ENCODE measurements around the gene PTPRT.

The PTPRT gene

DNA sequence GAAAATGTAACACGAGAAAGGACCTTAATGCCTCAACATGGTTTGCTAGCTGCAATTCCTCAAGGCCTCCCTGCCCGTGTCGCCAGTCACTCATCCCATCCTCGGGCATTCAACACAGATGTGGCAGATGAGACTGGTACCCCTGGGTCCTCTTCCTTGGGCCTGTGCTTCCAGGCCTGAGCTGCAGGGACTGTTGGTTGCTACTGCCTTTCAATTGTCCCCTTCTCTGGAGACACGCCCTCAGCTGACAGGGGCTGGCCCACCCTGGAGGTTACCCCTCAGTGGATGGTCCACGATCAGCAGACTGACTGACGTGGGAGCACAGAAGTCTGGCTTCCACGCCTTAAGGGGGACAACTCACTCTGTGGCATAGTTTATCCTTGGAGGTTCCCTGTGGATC, 1076.5 kb downstream of the PTPRT start:
- DNase-seq (ENCODE audit: low read depth): no peak

DNA sequence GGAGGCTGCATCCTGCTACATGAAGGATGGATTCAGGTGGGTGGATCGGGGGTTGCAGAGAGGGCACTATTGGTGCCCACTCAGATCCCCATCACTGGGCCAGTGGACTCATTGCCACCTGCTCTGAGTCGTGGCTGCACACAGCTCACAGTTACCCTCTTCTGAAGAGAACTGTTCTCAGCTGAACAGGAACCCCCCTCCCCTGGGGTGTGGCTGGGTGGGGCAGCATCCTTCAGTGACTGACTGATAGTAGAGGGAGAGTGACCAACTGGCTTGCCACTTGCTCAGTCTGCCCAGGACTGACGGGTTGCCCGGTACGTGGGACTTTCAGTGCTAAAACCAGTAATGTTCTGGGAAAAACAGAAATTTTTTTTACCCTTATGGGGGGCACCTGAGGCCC, 1077.5 kb downstream of the PTPRT start:
- DNase-seq (ENCODE audit: low read depth): no peak

DNA sequence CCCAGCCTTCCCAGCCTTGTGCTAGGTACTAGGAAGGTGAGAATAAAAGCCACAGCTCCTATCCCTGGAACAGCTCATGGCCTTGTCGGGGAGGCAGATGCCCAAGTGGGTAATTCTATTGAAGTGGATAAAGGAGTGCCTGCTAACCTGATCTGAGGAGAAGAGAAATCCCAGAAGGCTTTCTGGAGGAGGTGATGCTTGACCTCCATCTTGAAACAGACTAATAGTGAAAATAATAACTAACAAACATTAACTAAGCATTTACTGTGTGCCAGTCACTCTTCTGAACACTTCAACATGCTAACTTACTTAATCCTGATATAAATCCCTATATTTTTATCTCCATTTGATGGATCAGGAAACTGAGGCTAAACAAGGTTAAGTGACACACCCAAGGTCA, 1078.4 kb downstream of the PTPRT start:
- DNase-seq (ENCODE audit: low read depth): no peak

DNA sequence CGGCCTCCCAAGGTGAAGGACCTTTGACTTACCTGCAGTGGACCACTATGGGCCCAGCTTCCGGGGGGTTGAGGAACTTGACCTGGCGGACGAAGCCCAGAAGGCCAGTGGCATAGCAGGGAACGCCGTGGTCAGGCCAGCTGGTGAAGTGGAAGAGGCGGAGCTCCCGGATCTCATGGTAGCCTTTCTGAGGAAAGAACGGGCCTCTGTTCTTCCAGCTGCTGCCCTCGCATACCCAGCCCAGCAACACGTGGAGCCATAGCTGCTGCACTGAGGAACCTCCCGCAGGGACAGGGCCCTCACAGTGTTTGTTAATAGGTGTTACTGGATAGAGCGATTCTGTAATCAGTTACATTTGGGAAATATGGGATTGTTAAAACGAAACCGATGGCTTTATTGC, 1079.4 kb downstream of the PTPRT start:
- DNase-seq (ENCODE audit: low read depth): no peak

DNA sequence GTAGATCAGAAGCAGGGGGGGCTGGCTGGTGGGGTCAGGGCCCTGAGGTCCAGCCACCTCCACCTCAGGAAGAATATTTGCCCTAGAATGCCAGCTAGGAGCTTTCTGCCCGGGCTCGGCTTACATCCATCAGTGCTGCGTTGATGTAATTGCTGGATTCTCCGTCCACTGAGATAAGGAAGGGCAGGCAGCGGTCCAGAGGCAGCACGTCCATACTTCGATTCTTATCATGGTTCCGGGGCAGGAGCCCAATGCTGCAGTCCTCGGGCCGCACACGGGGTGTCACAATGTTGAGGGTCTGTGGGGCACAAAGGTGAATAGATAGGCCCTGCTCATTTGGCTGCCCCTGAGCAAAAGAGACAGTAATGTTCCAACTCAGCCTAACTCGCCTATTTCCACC, 1087.7 kb downstream of the PTPRT start:
- no peak for DNase-seq (ENCODE audit: low read depth)

DNA sequence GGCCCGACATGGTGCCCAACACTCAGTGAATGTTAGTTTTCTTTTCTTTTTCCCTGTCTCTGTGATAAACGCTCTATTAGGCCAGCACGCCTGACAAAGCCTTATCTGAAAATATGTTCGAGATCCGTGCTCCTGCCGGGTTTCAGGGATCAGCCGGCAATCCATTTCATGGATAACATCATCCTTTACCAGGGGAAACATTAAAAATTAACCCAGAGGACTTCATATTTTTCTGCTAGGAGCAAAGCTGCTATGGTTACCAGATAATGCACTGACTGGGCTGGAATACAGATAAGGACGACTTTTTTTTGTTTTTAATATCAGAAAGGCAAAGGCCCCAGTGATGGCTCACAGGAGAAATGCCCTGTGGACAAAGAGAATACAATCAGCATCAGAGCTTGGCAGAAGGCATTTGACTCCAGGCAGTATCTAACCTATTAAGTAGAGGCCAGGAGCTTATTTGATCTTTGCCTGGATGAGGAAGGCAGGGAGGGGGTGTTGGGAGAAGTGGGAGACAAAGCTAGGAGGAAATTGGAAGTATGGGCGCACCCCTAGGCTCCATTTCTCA, 1089.5 kb downstream of the PTPRT start:
- no peak for DNase-seq (ENCODE audit: low read depth)

DNA sequence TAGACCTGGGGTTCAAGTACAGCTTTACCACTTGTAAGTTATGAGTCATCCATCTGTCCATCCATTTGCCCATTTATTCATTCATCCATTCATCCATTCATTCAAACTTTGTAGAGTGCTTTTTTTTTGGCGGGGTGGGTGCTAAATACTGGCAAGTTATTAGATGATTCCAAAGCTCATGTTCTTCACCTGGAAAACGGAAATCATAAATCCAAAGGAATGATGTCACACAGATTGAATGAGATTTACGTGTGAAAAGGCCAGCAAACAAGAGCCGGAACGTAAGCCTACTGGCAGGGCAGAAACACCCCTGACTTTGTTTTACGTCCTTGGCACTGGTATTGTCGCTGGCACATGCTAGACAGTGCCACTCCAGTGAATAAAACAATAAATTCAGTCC, 1090.6 kb downstream of the PTPRT start:
- no peak for DNase-seq (ENCODE audit: low read depth)

DNA sequence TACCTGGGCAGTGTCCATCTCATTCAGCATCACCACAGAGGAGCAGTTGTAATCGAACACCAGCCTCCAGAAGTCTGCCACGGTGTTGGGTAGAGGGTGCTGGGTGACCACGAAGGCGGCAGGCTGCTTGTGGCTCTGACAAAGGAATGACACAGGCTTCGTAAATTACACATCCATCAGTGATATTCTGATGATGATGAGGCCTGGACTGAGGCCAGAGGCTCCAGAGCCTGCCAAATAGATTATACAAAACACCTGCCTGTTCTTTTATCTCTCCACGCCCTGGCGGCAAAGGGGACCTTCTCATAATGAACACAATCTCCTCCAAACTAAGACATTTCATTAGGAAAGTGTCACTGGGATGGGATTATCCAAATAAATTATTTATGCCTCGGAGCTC, 1091.3 kb downstream of the PTPRT start:
- DNase-seq (ENCODE audit: low read depth): no peak

DNA sequence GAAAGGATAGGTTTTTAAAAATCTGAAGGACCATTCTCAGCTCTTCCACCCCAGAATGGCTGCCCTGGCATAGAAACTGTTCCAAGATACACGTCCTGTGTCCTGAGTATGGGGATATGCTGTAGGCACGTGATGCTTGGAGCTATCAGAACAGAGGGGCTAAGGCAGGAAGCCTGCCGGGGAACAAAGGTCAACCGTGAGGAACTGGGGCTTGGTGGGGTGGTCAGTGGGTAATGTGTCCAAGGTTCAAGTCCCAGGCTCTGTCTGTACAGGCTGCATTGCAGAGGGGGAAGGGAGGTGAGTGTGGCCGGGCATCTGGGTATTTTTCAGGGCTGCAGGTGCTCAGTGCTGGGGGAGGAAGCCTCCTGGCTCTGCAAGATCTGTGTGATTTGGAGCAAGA, 1092.0 kb downstream of the PTPRT start:
- no peak for DNase-seq (ENCODE audit: low read depth)

DNA sequence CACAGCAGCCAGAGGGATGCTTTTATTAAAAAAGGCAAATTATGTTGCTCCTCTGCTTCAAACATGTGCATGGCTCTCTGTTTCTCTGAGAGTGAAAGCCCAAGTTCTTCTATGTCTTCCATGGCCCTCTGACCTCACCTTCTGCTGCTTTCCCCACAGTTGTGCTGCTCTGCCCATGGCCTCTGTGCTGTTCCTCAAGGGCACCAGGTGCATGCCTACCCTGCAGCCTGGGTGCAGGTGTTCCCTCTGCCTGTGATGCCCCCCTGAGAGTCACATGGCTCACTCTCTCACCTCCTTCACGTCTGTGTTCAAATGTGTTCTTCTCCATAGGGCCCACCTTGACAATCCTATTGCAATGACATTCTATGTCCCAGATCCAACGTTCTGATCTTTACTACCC, 1094.5 kb downstream of the PTPRT start:
- DNase-seq (ENCODE audit: low read depth): no peak

DNA sequence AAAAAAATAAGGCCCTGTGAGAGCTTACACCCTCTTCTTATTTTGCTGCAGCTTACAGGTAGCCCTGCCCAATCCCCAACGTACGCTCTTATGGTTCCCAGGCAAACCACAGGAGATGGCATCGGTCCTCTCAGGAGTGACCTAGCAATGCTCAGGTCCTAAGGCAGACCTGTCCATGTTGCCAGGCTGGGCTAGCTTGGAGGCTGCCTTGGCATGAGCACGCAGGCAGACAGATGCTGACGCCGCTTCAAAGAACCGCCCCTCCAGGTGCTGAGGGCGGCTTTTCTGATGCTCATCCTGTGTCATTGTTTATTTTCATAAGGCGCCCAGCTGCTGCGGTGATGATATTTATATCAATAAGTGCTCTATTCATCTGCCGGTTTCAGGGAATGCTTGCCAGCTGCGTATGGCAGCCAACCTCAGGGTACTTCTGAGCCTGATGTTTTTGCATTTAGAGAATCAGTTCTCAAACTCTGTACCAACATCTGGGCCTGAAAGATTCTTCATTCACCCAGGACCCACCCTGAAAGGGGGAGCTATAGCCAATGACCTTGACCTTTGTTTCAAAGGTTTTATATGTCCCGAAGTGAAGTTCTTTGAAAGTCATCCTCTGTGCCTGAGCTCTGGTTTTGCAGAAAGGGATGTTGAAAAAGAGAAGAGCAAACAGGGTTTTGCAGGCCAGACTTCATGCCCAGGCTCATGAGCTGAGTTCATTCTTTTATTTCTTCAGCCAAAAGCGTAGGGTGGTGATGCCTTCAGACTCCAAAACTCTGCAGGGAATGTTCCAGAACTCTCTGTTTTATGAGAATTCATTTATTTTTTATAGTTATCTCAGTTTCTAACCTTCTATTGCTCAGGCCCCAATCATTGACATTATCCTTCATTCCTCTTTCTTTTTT, 1095.9 kb downstream of the PTPRT start:
- DNase-seq (ENCODE audit: low read depth): no peak

DNA sequence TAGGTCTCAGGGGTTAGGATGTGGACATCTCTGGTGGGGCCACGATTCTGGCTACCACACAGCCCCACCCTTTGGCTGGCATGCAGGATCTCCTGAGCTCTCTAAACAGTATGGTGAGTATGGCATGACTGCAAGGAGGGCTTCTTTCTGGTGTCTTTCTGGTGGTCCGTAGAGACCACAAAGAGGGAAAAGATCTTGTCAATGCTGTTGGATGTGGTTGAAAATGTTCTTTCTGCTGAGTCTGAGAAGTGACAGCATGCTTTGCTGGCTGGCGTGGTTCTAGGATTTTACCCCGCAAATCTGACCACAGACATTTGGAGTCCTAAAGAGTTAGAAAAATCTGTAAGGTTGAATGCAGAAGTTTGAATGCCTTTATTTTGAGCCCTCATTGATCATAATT, 1096.7 kb downstream of the PTPRT start:
- DNase-seq (ENCODE audit: low read depth): no peak

DNA sequence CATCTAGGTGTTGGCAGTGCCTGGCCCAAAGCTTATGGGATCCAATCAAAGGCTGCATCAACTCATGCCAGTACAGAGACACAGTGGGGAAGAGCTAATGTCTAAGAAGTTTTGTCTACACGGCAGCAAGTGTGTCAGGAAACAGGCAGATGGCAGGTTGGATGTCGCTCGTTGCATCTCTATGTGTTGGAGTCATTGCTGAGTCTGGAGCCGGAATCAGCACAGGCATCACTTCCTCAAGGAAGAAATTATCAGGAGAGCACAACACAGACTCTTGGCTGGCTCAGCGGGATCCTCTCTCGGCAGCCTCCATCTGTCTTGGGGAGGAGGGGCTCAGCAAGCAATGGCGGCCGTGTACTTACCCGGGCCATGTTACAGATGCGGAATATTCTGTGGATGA, 1104.3 kb downstream of the PTPRT start:
- DNase-seq (ENCODE audit: low read depth): no peak

DNA sequence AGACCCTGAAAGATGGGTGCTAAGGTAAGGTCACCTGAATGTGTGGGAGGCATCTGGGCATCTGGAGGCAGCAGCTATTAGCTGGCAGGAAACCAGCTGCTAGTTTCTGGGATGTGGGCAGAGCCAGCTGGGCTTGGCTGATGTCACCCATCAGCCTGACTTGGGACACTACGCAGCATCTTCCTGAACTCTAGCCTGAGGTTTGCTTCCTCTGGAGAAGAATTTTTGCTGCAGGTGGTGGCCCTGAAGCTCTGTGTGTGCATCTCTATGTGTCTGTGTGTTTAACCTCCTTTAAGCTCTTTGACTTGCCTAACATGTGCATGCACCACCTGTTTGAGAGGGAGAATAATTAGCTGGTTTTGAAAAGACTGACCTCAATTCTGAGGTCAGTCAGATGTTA, 1106.4 kb downstream of the PTPRT start:
- no peak for DNase-seq (ENCODE audit: low read depth)

DNA sequence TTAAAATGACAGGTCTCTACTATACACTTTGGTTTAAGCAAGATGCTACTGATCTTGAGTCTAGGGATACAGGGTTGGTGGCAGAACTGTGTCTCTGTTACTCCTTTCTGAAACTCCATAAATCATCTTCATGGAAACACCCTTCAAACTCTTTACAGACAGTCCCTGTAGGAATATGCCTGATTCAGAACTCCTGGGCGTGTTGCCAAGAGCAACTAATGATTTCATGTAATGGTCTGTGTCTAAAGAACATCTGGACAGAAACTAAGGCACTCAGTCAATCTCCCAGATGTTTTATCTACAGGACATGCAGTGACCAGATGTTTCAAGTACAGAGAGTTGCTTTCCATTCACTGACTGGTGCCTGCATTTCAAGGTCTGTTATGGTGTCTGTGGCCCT, 1107.1 kb downstream of the PTPRT start:
- DNase-seq (ENCODE audit: low read depth): no peak

DNA sequence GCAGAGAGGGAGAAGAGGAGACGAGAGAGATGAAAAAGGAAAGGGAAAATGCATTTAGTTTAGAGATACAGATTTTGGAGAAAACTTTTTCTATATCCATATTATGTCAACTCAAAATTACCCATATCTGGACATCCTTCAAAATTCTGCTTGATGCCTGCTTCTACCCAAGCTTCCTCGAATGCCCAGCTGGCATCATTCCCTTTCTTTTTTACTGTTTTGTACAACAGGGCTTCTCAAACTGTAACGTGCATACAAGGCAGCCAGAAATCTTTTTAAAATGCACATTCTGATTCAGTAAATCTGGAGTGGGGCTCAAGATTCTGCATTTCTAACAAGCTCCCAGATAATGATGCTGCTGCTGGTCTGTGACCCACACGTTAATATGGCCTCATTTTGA, 1108.8 kb downstream of the PTPRT start:
- no peak for DNase-seq (ENCODE audit: low read depth)

DNA sequence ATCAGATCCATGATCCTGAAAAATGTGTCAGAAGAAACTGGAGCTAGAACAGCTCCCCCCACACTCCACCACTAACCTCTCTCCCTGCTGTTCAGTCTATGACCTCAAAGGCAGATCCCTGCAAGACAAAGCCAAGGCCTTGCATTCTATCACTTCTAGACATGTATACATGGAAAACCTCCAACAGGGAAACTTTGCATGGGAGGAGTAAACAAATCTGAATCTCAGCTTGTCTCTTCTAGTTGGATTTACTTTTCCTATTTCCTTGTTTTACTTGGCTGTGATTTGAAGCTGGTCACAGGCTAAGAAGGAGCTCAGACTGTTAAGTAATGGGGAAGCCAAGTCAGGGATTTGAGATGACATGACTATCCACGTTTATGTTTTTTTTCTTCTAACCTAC, 1114.8 kb downstream of the PTPRT start:
- no peak for DNase-seq (ENCODE audit: low read depth)

DNA sequence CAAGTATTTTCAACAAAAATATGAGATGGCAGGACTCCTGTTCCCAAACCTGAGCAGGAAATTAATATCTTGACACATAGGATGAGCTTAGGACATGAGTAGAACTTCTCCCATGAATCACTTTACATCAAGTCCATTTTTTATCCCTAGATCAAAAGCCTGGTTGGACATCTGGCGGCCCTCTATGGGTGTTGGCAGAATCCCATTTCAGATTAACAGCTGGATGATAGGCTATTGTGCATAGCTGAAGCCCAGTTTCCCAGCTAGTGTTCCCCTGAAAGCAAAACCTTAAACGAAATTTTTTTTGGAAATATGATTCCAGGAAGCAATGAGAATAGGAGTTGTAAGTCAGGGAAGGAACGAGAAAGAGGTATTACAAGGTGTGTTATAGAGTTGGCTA, 1122.1 kb downstream of the PTPRT start:
- no peak for DNase-seq (ENCODE audit: low read depth)

DNA sequence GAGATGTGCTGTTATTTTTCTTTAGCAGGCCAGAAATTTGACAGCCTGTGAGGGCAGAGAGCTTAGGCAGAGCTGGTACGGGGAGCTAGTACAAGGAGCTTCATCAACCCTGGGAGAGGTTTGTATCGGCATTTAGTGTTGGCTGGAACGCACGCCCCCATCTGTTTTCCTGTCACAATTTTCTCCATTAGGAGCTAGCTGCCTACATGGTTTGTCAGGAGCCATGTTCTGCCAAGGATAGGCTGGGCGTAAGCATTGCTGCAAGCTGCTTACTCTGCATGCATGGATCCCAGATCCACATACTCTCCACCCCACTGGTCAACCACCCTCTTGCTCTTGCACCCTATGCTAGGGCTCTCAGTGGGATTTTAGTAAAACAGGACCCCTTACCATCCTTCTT, 1122.5 kb downstream of the PTPRT start:
- no peak for DNase-seq (ENCODE audit: low read depth)

DNA sequence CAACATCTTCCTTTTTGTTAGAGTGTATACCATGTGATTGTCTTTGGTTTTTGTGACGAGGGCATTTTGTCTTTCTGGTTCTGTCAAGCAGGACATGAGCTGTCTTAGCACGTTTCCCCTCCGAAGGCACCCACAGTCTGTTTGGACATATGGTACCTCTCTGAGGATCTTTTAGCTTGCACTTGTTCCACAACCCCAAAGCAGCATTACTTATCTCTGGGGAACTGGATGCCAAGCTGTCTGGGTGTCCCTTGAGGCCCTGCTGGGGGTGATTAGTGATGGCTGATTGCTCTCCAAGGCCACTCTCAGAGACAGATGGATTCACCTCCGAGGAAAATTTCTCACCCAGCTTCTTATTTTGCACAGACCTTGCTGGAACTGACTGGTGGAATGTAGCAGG, 1126.6 kb downstream of the PTPRT start:
- DNase-seq (ENCODE audit: low read depth): no peak

DNA sequence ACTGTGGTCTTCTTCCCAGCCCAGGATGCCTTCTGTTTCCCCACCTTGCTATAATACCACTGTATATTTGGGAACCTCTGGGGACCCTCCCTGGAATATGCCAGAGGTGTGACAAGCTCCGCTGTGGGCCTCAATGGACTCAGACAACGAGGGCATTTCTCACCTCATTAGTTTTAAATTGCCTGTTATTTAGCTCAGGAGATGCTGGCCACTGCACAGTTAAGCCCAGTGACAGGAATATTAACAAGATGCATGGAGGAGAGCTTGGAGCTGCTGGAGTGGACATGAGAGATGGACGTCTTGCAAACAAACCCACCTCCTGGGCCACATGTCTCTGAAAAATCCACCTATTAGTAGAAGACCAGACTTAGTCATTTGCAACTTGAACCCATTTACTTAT, 1136.4 kb downstream of the PTPRT start:
- no peak for DNase-seq (ENCODE audit: low read depth)

DNA sequence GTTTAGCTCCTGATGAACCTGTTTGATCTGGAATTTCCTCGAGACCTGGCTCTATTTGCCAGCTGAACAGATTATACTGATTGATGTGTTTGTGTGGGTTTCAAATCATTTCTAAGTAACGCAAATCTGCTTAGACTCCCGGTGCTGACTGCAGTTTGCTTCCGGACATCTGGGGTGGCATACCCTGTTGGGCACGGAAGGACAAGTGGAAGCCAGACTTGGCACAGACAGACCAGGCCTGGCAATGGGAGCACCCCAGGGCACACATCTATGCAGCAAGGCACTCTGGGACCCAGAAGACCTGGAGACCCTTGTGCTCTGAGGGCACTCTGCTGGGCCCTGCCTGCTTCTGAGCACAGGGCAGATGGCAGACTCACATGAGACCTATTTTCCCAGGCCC, 1137.8 kb downstream of the PTPRT start:
- DNase-seq (ENCODE audit: low read depth): no peak

DNA sequence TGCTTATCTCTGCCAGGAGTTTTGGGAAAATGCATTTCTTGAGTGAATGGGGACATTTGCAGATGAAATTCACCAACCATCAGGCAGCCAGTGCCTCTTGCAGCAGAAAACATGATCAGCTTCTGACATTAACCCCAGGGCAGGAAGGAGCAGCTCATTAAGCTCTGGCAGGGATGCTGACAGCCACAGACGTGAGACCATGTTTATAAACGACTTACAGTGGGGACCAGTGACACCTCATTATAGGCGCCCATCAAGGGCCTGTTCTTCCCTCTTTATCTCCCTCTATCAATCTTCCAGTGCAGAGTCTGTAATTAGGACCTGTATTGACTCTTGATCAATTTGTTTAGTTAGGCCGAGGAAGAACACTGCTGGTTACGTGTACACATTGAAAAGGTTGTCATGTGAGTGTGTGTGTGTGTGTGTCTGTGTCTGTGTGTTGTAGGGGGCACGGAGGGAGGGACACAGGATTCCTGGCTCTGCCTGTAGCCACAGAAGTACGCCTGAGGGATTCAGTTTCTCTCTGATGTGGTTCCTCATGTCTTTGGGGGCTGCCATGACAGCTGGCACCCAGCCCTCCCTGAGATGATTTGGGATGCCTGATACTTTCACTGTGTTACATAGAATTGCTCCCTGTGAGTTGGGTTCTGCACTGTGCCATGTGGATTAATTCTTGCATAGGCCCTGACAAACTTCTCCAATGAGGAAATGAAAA, 1143.2 kb downstream of the PTPRT start:
- DNase-seq (ENCODE audit: low read depth): no peak

Data from stimulated activated CD8-positive, alpha-beta memory T cell treated with anti-CD3 and anti-CD28 coated beads, Interleukin-15, amount 100 ng/mL, for 1 hour (primary cell).